ENCODE data around the gene NRN1. TPM values are rescaled to one million over a fixed set of nuclear protein-coding genes. Genes with fewer than 3 reads are reported as not detected.
"Not testable (repeated sequence)": the region's sequence is repeated elsewhere in the genome, so short reads cannot be mapped to it uniquely, and the experiment has no call there.

Gene NRN1
- total RNA-seq, 2 donors from 2014 or later, result 5.0 to 7.5 TPM

- no peak for TF ChIP-seq CTCF (IDR thresholded peaks at IDR 0.05)
- H3K4me1 ChIP-seq (ENCODE audit: control insufficient read depth in 1 of 2, low read depth in 2 of 2), result no peaks in the 10 kb centered on the region
- ATAC-seq (ENCODE audit: insufficient number of reproducible peaks, low FRiP score, low read depth), result no peak
- no peak for DNase-seq (ENCODE audit: low spot score)
- no peaks in the 10 kb centered on the region for H3K27me3 ChIP-seq (replicated peaks; ENCODE audit: insufficient read depth)
- H3K9me3 ChIP-seq, result no peaks in the 10 kb centered on the region
- no peak overlapping the region for H3K4me3 ChIP-seq
- no peaks in the 10 kb centered on the region for H3K36me3 ChIP-seq
- no peak overlapping the region for H3K27ac ChIP-seq
Measured at GRCh38 chr6:5976811-5977210, 29.9 kb downstream of the NRN1 start.

GRCh38 chr6:5968817-5969734 is 37.6 kb downstream of the NRN1 start:
- no peaks in the 10 kb centered on the region for H3K9me3 ChIP-seq
- peak overlapping the region; percentile 15 for H3K4me3 ChIP-seq
- TF ChIP-seq CTCF (IDR thresholded peaks at IDR 0.05), result no peak
- no peaks in the 10 kb centered on the region for H3K36me3 ChIP-seq
- ATAC-seq (ENCODE audit: insufficient number of reproducible peaks, low FRiP score, low read depth) (no peak), DNase-seq (ENCODE audit: low spot score) (peak; percentile 53)
- peaks cover 10 to 18% of the 10 kb centered on the region in 2 donors for H3K4me1 ChIP-seq (ENCODE audit: control insufficient read depth in 1 of 2, low read depth in 2 of 2)
- peak overlapping the region in 1 of 2 donors; percentile 4 for H3K27ac ChIP-seq
- H3K27me3 ChIP-seq (replicated peaks; ENCODE audit: insufficient read depth), result no peaks in the 10 kb centered on the region

GRCh38 chr6:5968036-5968435 is 38.7 kb downstream of the NRN1 start:
- H3K27me3 ChIP-seq (replicated peaks; ENCODE audit: insufficient read depth); H3K36me3 ChIP-seq; H3K4me3 ChIP-seq; ATAC-seq (ENCODE audit: insufficient number of reproducible peaks, low FRiP score, low read depth); DNase-seq (ENCODE audit: low spot score); H3K9me3 ChIP-seq; H3K27ac ChIP-seq: not testable (repeated sequence)
- H3K4me1 ChIP-seq (ENCODE audit: control insufficient read depth in 1 of 2, low read depth in 2 of 2), result peaks cover 10 to 18% of the 10 kb centered on the region in 2 donors

- DNase-seq (ENCODE audit: low spot score) (no peak), ATAC-seq (ENCODE audit: insufficient number of reproducible peaks, low FRiP score, low read depth) (no peak)
- no peak overlapping the region for H3K27ac ChIP-seq
- H3K4me1 ChIP-seq (ENCODE audit: control insufficient read depth in 1 of 2, low read depth in 2 of 2), result peaks cover 10 to 18% of the 10 kb centered on the region in 2 donors
- TF ChIP-seq CTCF (IDR thresholded peaks at IDR 0.05), result no peak
- H3K9me3 ChIP-seq, result no peaks in the 10 kb centered on the region
- no peak overlapping the region for H3K4me3 ChIP-seq
- no peaks in the 10 kb centered on the region for H3K27me3 ChIP-seq (replicated peaks; ENCODE audit: insufficient read depth)
- no peaks in the 10 kb centered on the region for H3K36me3 ChIP-seq
Measured at GRCh38 chr6:5967594-5967993, 39.1 kb downstream of the NRN1 start.

- no peaks in the 10 kb centered on the region for H3K4me1 ChIP-seq (ENCODE audit: control insufficient read depth in 1 of 2, low read depth in 2 of 2)
- no peaks in the 10 kb centered on the region for H3K9me3 ChIP-seq
- no peaks in the 10 kb centered on the region for H3K36me3 ChIP-seq
- no peak overlapping the region for H3K4me3 ChIP-seq
- TF ChIP-seq CTCF (IDR thresholded peaks at IDR 0.05), result no peak
- ATAC-seq (ENCODE audit: insufficient number of reproducible peaks, low FRiP score, low read depth), result no peak
- DNase-seq (ENCODE audit: low spot score), result no peak
- H3K27ac ChIP-seq, result no peak overlapping the region
- no peaks in the 10 kb centered on the region for H3K27me3 ChIP-seq (replicated peaks; ENCODE audit: insufficient read depth)
Measured at GRCh38 chr6:5962794-5963193, 43.9 kb downstream of the NRN1 start.
